ENCODE measurements around the gene KRT72. TPM values are rescaled to one million over a fixed set of nuclear protein-coding genes. Genes with fewer than 3 reads are reported as not detected.

KRT72 gene
- total RNA-seq, 1 experiment from 2014 or later = 0.17 TPM

DNA sequence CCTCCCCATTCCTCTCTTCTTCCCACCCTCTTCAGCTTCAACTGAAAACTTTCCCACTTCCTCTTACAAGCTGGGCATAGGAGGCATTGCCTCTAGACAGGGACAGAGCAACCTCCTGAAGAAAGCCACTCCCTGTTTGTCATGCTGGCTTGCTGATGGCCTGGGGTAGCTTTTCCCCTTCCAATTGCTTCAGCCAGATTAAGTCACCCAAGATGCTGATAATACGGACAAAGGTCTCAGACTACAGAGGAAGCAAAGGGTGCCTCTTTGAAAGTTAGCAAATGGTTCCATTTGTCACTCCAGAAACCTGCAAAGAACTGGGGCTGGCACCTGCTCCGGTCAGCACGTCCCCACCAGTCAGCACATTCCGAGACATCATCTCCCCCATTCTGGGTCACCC lies 44.7 kb upstream of the KRT72 start:
- Histone ChIP-seq H3K9ac (ENCODE audit: low read length) (no peak overlapping the region), H3K4me2 (ENCODE audit: low read length) (no peak overlapping the region), H3K9me2 (ENCODE audit: insufficient read depth) (no peaks in the 10 kb centered on the region), H3K27me3 (ENCODE audit: insufficient read depth, low read length) (peaks cover 6% of the 10 kb centered on the region; the same call in 1 of the 2 replicates), H3K36me3 (ENCODE audit: control insufficient read depth in 1 of 2, insufficient read depth in 2 of 2, low read length in 2 of 2) (no peaks in the 10 kb centered on the region), H4K20me1 (ENCODE audit: insufficient read depth) (no peaks in the 10 kb centered on the region), H3K4me3 (replicated peaks in 1 of 2; ENCODE audit: low read depth in 1 of 2, low read length in 2 of 2) (no peak overlapping the region), H3K79me2 (ENCODE audit: insufficient read depth, low read length) (no peaks in the 10 kb centered on the region), H3K4me1 (ENCODE audit: control insufficient read depth in 1 of 2, insufficient read depth in 2 of 2, low read length in 2 of 2) (no peaks in the 10 kb centered on the region), H3K9me3 (ENCODE audit: control insufficient read depth in 1 of 2, insufficient read depth in 1 of 2, low read depth in 1 of 2, low read length in 2 of 2) (no peaks in the 10 kb centered on the region), H2AFZ (ENCODE audit: low read depth, low read length, poor library complexity, severe bottlenecking) (no peak overlapping the region), H3K27ac (ENCODE audit: low read depth, low read length) (no peak overlapping the region)
- POLR2A ChIA-PET = no interaction called here
- RAD21 ChIA-PET (ENCODE audit: low non-redundant PET in 1 of 2, low total read pairs in 2 of 2, uncharacterized antibody in 2 of 2, unreplicated experiment in 2 of 2) = no interaction called here
- TF ChIP-seq ATF3 (IDR thresholded peaks at IDR 0.05) = no peak
- no peak for TF ChIP-seq MAX (IDR thresholded peaks at IDR 0.05)
- no peak for TF ChIP-seq TCF7L2 (IDR thresholded peaks at IDR 0.05; ENCODE audit: borderline replicate concordance, extremely low read depth, insufficient read depth, insufficient read length)
- no peak for TF ChIP-seq JUND (IDR thresholded peaks at IDR 0.05)
- TF ChIP-seq EGR1 (IDR thresholded peaks at IDR 0.05; ENCODE audit: low read depth) = no peak
- no peak for TF ChIP-seq FOSL1 (IDR thresholded peaks at IDR 0.05; ENCODE audit: low read depth)
- TF ChIP-seq SRF (IDR thresholded peaks at IDR 0.05; ENCODE audit: low read depth) = no peak
- TF ChIP-seq SP1 (IDR thresholded peaks at IDR 0.05; ENCODE audit: low read depth) = no peak
- no peak for TF ChIP-seq POLR2AphosphoS5 (IDR thresholded peaks at IDR 0.05; ENCODE audit: low read depth, low read length)
- no peak for TF ChIP-seq CBX3 (IDR thresholded peaks at IDR 0.05; ENCODE audit: low read depth)
- no peak for TF ChIP-seq ZNF274 (IDR thresholded peaks at IDR 0.05; ENCODE audit: low read depth, low read length)
- TF ChIP-seq CTCF (IDR thresholded peaks at IDR 0.05 in 2 of 3, conservative IDR thresholded peaks at IDR 0.05 in 1 of 3; ENCODE audit: borderline replicate concordance in 1 of 3, insufficient read depth in 1 of 3, low read depth in 2 of 3, low read length in 2 of 3) = no peak
- no peak for TF ChIP-seq CEBPB (IDR thresholded peaks at IDR 0.05; ENCODE audit: low read depth)
- no peak for TF ChIP-seq EZH2 (IDR thresholded peaks at IDR 0.05)
- intact Hi-C loops (cut with micrococcal nuclease) = no loop called here
- BruUV-seq (replicated peaks) = no TSS peak
- ATAC-seq (no peak), DNase-seq (ENCODE audit: low read depth, low spot score) (no peak)
- CTCF ChIA-PET = no interaction called here

Data from HCT116 (cell line).